Measurements from ENCODE around the gene SMG6.
"Not testable (repeated sequence)": the region's sequence is repeated elsewhere in the genome, so short reads cannot be mapped to it uniquely, and the experiment has no call there.

Gene SMG6

DNA sequence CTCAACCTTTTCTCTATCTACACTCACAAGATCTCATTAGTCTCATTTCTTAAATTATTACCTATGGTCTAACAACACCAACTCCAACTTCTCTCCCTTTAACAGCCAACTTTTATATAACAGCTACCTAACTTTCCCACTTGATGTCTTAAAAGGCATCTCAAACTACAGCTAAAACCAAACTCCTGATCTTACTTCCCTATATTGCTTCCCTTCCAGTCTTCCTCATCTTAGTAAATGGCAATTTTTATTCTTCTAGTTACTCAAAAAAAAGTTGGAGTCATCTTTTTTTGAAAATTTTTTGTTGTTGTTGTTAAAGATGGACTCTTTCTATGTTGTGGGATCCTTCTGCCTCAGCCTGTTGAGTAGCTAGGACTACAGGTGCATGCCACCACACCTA lies 15.5 kb upstream of the SMG6 start:
- no peak overlapping the region for H4K8ac ChIP-seq (ENCODE audit: low read depth, low read length)
- no peak overlapping the region for H3K4me2 ChIP-seq (ENCODE audit: insufficient read depth, low read length, poor library complexity, severe bottlenecking)
- no peak overlapping the region for H3K4me3 ChIP-seq (ENCODE audit: low read length in 2 of 2)
- peaks cover 21 to 54% of the 10 kb centered on the region in 2 donors for H3K36me3 ChIP-seq (replicated peaks in 1 of 2; ENCODE audit: control insufficient read depth in 2 of 2, insufficient read depth in 2 of 2, low read length in 2 of 2)
- no peak overlapping the region for H3K14ac ChIP-seq (ENCODE audit: low read length)
- H3K4ac ChIP-seq (ENCODE audit: low read length), result no peak overlapping the region
- H2AFZ ChIP-seq (ENCODE audit: low read length), result no peak overlapping the region
- no peak overlapping the region for H2BK12ac ChIP-seq (ENCODE audit: low read length)
- H3K4me1 ChIP-seq (ENCODE audit: control insufficient read depth in 2 of 2, insufficient read depth in 1 of 2, low read depth in 1 of 2, low read length in 2 of 2), result no peaks in the 10 kb centered on the region
- H2BK15ac ChIP-seq (ENCODE audit: low read length), result no peak overlapping the region
- no peak overlapping the region for H3K23ac ChIP-seq (ENCODE audit: low read depth, low read length, poor library complexity)
- no peak overlapping the region for H3K18ac ChIP-seq (ENCODE audit: low read length)
- H3K27me3 ChIP-seq (ENCODE audit: control insufficient read depth in 3 of 3, insufficient read depth in 3 of 3, low read depth in 1 of 3, low read length in 3 of 3), result no peaks in the 10 kb centered on the region
- no peaks in the 10 kb centered on the region for H3K9me3 ChIP-seq (replicated peaks in 1 of 2; ENCODE audit: control insufficient read depth in 2 of 2, insufficient read depth in 1 of 2, low read depth in 1 of 2, low read length in 2 of 2)
- H2AK5ac ChIP-seq (ENCODE audit: low read depth, low read length), result no peak overlapping the region
- no peak overlapping the region for H4K91ac ChIP-seq (ENCODE audit: low read depth, low read length, poor library complexity)
- no peak overlapping the region for H3K27ac ChIP-seq (replicated peaks; ENCODE audit: low read length)
- H2BK120ac ChIP-seq (ENCODE audit: low read depth, low read length), result no peak overlapping the region
- DNase-seq (ENCODE audit: low spot score), result no peak
- no peak overlapping the region for H3K9ac ChIP-seq (ENCODE audit: low read depth, low read length, poor library complexity)
- no peaks in the 10 kb centered on the region for H3K79me1 ChIP-seq (ENCODE audit: low read depth, low read length)
- no peak overlapping the region for H2BK5ac ChIP-seq (ENCODE audit: low read length)

DNA sequence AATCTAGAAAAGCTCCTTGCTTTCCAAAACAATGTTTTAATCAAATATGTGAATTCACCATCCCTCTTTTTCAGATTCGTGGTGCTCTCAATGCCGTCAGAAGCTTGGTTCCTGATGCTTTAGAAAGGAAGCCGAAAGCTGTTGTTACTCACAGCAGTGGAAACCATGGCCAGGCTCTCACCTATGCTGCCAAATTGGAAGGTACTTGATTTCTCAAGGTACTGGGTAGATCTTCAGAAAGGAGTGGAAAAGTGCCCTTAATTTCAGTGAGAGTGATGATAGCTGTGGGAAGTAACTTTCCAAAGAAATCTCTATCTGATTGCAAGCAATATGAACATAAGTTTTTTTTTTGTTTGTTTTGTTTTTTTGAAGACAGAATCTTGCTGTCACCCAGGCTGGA lies 14.2 kb upstream of the SMG6 start:
- Histone ChIP-seq H4K91ac (ENCODE audit: low read depth, low read length, poor library complexity) (no peak overlapping the region), H3K9ac (ENCODE audit: low read depth, low read length, poor library complexity) (no peak overlapping the region), H3K4me1 (ENCODE audit: control insufficient read depth in 2 of 2, insufficient read depth in 1 of 2, low read depth in 1 of 2, low read length in 2 of 2) (no peaks in the 10 kb centered on the region), H2BK15ac (ENCODE audit: low read length) (no peak overlapping the region), H2BK5ac (ENCODE audit: low read length) (no peak overlapping the region), H3K4me3 (ENCODE audit: low read length in 2 of 2) (no peak overlapping the region), H2BK12ac (ENCODE audit: low read length) (no peak overlapping the region), H3K18ac (ENCODE audit: low read length) (no peak overlapping the region), H3K14ac (ENCODE audit: low read length) (no peak overlapping the region), H2BK120ac (ENCODE audit: low read depth, low read length) (no peak overlapping the region), H3K27me3 (ENCODE audit: control insufficient read depth in 3 of 3, insufficient read depth in 3 of 3, low read depth in 1 of 3, low read length in 3 of 3) (no peaks in the 10 kb centered on the region), H3K79me1 (ENCODE audit: low read depth, low read length) (no peaks in the 10 kb centered on the region), H3K4ac (ENCODE audit: low read length) (no peak overlapping the region), H3K23ac (ENCODE audit: low read depth, low read length, poor library complexity) (no peak overlapping the region), H2AFZ (ENCODE audit: low read length) (no peak overlapping the region), H3K9me3 (replicated peaks in 1 of 2; ENCODE audit: control insufficient read depth in 2 of 2, insufficient read depth in 1 of 2, low read depth in 1 of 2, low read length in 2 of 2) (no peaks in the 10 kb centered on the region), H2AK5ac (ENCODE audit: low read depth, low read length) (no peak overlapping the region), H3K36me3 (replicated peaks in 1 of 2; ENCODE audit: control insufficient read depth in 2 of 2, insufficient read depth in 2 of 2, low read length in 2 of 2) (peaks cover 11 to 42% of the 10 kb centered on the region in 2 donors), H3K4me2 (ENCODE audit: insufficient read depth, low read length, poor library complexity, severe bottlenecking) (no peak overlapping the region), H3K27ac (replicated peaks; ENCODE audit: low read length) (no peak overlapping the region), H4K8ac (ENCODE audit: low read depth, low read length) (no peak overlapping the region)
- DNase-seq (ENCODE audit: low spot score), result no peak
- WGBS, 2 donors (ENCODE audit: extremely low coverage in 2 of 2, insufficient read length in 2 of 2, insufficient replicate concordance in 1 of 2), result no CpG with 5 or more reads among the region's 3 CpGs

DNA sequence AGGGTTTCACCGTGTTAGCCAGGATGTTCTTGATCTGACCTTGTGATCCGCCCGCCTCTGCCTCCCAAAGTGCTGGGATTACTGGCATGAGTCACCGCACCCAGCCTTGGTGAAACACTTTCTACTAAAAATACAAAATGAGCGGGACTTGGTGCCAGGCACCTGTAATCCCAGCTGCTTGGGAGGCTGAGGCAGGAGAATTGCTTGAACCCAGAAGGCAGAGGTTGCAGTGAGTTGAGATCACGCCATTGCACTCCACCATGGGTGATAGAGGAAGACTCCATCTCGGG lies 13.3 kb upstream of the SMG6 start:
- not testable (repeated sequence) for H2AFZ ChIP-seq (ENCODE audit: low read length); H3K27me3 ChIP-seq (ENCODE audit: control insufficient read depth in 3 of 3, insufficient read depth in 3 of 3, low read depth in 1 of 3, low read length in 3 of 3)
- WGBS, 2 donors (ENCODE audit: extremely low coverage in 2 of 2, insufficient read length in 2 of 2, insufficient replicate concordance in 1 of 2), result no CpG with 5 or more reads among the region's 7 CpGs

DNA sequence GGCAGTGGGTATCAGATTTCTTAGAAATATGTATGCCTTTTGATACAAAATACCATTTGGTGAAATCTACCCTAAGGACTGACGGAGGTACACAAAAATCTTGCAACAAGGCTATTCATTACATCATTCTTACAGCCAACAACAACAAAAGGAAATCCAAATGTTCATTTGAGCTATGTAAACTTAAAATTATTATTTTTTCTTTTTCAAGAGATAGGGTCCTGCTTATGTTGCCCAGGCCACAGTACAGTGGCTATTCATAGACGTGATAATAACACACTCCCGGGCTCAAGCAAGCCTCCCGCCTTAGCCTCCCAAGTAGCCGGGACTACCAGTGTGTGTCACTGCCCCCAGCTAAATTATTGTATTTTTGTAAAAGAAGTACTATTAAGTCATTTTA lies 9.2 kb upstream of the SMG6 start:
- H3K4ac ChIP-seq (ENCODE audit: low read length), result no peak overlapping the region

More for the DNA sequence above, 13.3 kb upstream of the SMG6 start:
- not testable (repeated sequence) for H2AK5ac ChIP-seq (ENCODE audit: low read depth, low read length); H3K4ac ChIP-seq (ENCODE audit: low read length); H3K27ac ChIP-seq (replicated peaks; ENCODE audit: low read length); H3K18ac ChIP-seq (ENCODE audit: low read length); H2BK5ac ChIP-seq (ENCODE audit: low read length); H3K9me3 ChIP-seq (replicated peaks in 1 of 2; ENCODE audit: control insufficient read depth in 2 of 2, insufficient read depth in 1 of 2, low read depth in 1 of 2, low read length in 2 of 2); H2BK120ac ChIP-seq (ENCODE audit: low read depth, low read length); H3K4me1 ChIP-seq (ENCODE audit: control insufficient read depth in 2 of 2, insufficient read depth in 1 of 2, low read depth in 1 of 2, low read length in 2 of 2); DNase-seq (ENCODE audit: low spot score); H4K8ac ChIP-seq (ENCODE audit: low read depth, low read length); H3K14ac ChIP-seq (ENCODE audit: low read length); H3K4me2 ChIP-seq (ENCODE audit: insufficient read depth, low read length, poor library complexity, severe bottlenecking); H3K4me3 ChIP-seq (ENCODE audit: low read length in 2 of 2); H3K23ac ChIP-seq (ENCODE audit: low read depth, low read length, poor library complexity); H2BK15ac ChIP-seq (ENCODE audit: low read length); H4K91ac ChIP-seq (ENCODE audit: low read depth, low read length, poor library complexity); H2BK12ac ChIP-seq (ENCODE audit: low read length); H3K9ac ChIP-seq (ENCODE audit: low read depth, low read length, poor library complexity); H3K79me1 ChIP-seq (ENCODE audit: low read depth, low read length)
- peaks cover 8 to 33% of the 10 kb centered on the region in 2 donors for H3K36me3 ChIP-seq (replicated peaks in 1 of 2; ENCODE audit: control insufficient read depth in 2 of 2, insufficient read depth in 2 of 2, low read length in 2 of 2)

More for the DNA sequence above, 9.2 kb upstream of the SMG6 start:
- Histone ChIP-seq H4K91ac (ENCODE audit: low read depth, low read length, poor library complexity) (no peak overlapping the region), H2BK12ac (ENCODE audit: low read length) (no peak overlapping the region), H2BK5ac (ENCODE audit: low read length) (no peak overlapping the region), H3K4me1 (ENCODE audit: control insufficient read depth in 2 of 2, insufficient read depth in 1 of 2, low read depth in 1 of 2, low read length in 2 of 2) (no peaks in the 10 kb centered on the region), H3K9ac (ENCODE audit: low read depth, low read length, poor library complexity) (no peak overlapping the region), H3K27me3 (ENCODE audit: control insufficient read depth in 3 of 3, insufficient read depth in 3 of 3, low read depth in 1 of 3, low read length in 3 of 3) (no peaks in the 10 kb centered on the region), H3K36me3 (replicated peaks in 1 of 2; ENCODE audit: control insufficient read depth in 2 of 2, insufficient read depth in 2 of 2, low read length in 2 of 2) (peaks cover 2 to 24% of the 10 kb centered on the region in 2 donors), H3K79me1 (ENCODE audit: low read depth, low read length) (no peaks in the 10 kb centered on the region), H3K14ac (ENCODE audit: low read length) (no peak overlapping the region), H2AK5ac (ENCODE audit: low read depth, low read length) (no peak overlapping the region), H3K27ac (replicated peaks; ENCODE audit: low read length) (no peak overlapping the region), H3K23ac (ENCODE audit: low read depth, low read length, poor library complexity) (no peak overlapping the region), H3K4me3 (ENCODE audit: low read length in 2 of 2) (no peak overlapping the region), H3K9me3 (replicated peaks in 1 of 2; ENCODE audit: control insufficient read depth in 2 of 2, insufficient read depth in 1 of 2, low read depth in 1 of 2, low read length in 2 of 2) (no peaks in the 10 kb centered on the region), H4K8ac (ENCODE audit: low read depth, low read length) (no peak overlapping the region), H2BK120ac (ENCODE audit: low read depth, low read length) (no peak overlapping the region), H3K4me2 (ENCODE audit: insufficient read depth, low read length, poor library complexity, severe bottlenecking) (no peak overlapping the region), H3K18ac (ENCODE audit: low read length) (no peak overlapping the region), H2BK15ac (ENCODE audit: low read length) (no peak overlapping the region), H2AFZ (ENCODE audit: low read length) (no peak overlapping the region)
- DNase-seq (ENCODE audit: low spot score), result no peak
- WGBS, 2 donors (ENCODE audit: extremely low coverage in 2 of 2, insufficient read length in 2 of 2, insufficient replicate concordance in 1 of 2), result no CpG with 5 or more reads among the region's 5 CpGs
